SK-N-SH (cell line): ENCODE data around the gene HIF3A.

Experiments
- CTCF ChIP-seq: fragments of 200-600 bp; sonication (generic); IDR thresholded peaks from 2 replicates; pipeline ENCODE4 v1.6.1; 2017; ENCODE audit warnings: antibody characterized with exemption, mild to moderate bottlenecking, moderate library complexity
- EZH2phosphoT487 ChIP-seq: fragments of 200-600 bp; sonication (generic); IDR thresholded peaks from 2 replicates; pipeline ENCODE4 v1.6.1; 2017; ENCODE audit warnings: low read depth, mixed run types, mild to moderate bottlenecking, antibody characterized with exemption, moderate library complexity, borderline replicate concordance
- JUND ChIP-seq: IDR thresholded peaks from 2 replicates; pipeline ENCODE4 v1.4.0; 2012
- MAX ChIP-seq: IDR thresholded peaks from 2 replicates; pipeline ENCODE4 v1.4.0; 2012; ENCODE audit warnings: low read depth
- POLR2AphosphoS5 ChIP-seq: IDR thresholded peaks from 2 replicates; pipeline ENCODE4 v1.6.1; 2012; ENCODE audit warnings: low read depth, low read length
- RAD21 ChIP-seq: IDR thresholded peaks from 2 replicates; pipeline ENCODE4 v1.6.1; 2012; ENCODE audit warnings: mild to moderate bottlenecking, low read length
- REST ChIP-seq: IDR thresholded peaks from 2 replicates; pipeline ENCODE4 v1.6.1; 2012; ENCODE audit warnings: mild to moderate bottlenecking, low read depth, low read length, moderate library complexity
- TAF1 ChIP-seq: IDR thresholded peaks from 2 replicates; pipeline ENCODE4 v1.6.1; 2012; ENCODE audit warnings: low read depth, mild to moderate bottlenecking, low read length, moderate library complexity, borderline replicate concordance
- TCF12 ChIP-seq: IDR thresholded peaks from 2 replicates; pipeline ENCODE4 v1.4.0; 2012
- USF2 ChIP-seq: fragments of 150-350 bp; IDR thresholded peaks from 2 replicates; pipeline ENCODE4 v1.6.1; 2017; ENCODE audit warnings: antibody characterized with exemption, low read length, low read depth, borderline replicate concordance

- no peak for TF ChIP-seq CTCF
- TF ChIP-seq TCF12 = no peak
- no peak for TF ChIP-seq POLR2AphosphoS5
- TF ChIP-seq MAX = no peak
- TF ChIP-seq TAF1 = no peak
- TF ChIP-seq RAD21 = no peak
- TF ChIP-seq REST = no peak
- TF ChIP-seq USF2 = no peak
- TF ChIP-seq EZH2phosphoT487 = no peak
- no peak for TF ChIP-seq JUND
Observed at GRCh38 chr19:46299695-46300094, 2.9 kb downstream of the HIF3A start.
